Mesothelial cell of epicardium (in vitro differentiated cells): ENCODE measurements around the gene SLC17A5. TPM values are rescaled to one million over a fixed set of nuclear protein-coding genes. Genes with fewer than 3 reads are reported as not detected.

ENCODE experiments used
- DNase-seq, 2 experiments: peaks; one replicate each; pipeline ENCODE4 v3.0.0; 2021; ENCODE audit warnings: low spot score in 2 of 2; ENCODE audit not compliant: unreplicated experiment in 2 of 2
- H3K27ac Mint-ChIP-seq: 2 replicates; pipeline ENCODE4 v1.8.0; 2021; ENCODE audit warnings: mixed read lengths
- H3K27me3 Mint-ChIP-seq: 2 replicates; pipeline ENCODE4 v1.8.0; 2021; ENCODE audit warnings: low read depth, mixed read lengths
- H3K36me3 Mint-ChIP-seq: 2 replicates; pipeline ENCODE4 v1.8.0; 2021; ENCODE audit warnings: mixed read lengths
- H3K4me1 Mint-ChIP-seq: 2 replicates; pipeline ENCODE4 v1.8.0; 2021; ENCODE audit warnings: mixed read lengths
- H3K4me3 Mint-ChIP-seq: 2 replicates; pipeline ENCODE4 v1.8.0; 2021; ENCODE audit warnings: mild to moderate bottlenecking, moderate library complexity, mixed read lengths
- H3K9me3 Mint-ChIP-seq: 2 replicates; pipeline ENCODE4 v1.8.0; 2021; ENCODE audit warnings: mixed read lengths
- CTCF ChIP-seq: fragments of 200-600 bp; sonication (generic); IDR thresholded peaks from one replicate; pipeline ENCODE4 v1.5.0; 2021; ENCODE audit warnings: antibody characterized with exemption; ENCODE audit not compliant: unreplicated experiment
- total RNA-seq: library from RNA; stranded (reverse); gene quantifications from 3 replicates; pipeline ENCODE4 v1.2.1, GENCODE V29; 2021

Gene SLC17A5
- total RNA-seq, 1 donor from 2014 or later = 11.8 TPM

DNA sequence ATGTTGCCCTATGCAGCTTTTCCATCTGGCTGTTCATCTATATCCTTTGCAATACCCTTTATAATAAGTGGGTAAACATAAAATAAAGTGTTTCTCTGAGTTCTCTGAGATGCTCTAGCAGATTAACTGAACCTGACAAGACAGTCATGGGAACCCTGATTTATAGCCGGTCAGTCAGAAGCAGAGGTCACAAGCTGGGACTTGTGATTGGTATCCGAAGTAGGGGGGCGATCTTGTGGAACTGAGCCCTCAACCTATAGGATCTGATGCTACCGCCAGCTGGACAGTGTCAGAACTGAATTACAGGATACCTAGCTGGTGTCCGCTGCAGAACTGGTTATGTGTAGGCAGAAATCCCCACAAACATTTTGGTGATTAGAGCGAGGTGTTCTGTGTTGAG is 39.0 kb downstream of the SLC17A5 start:
- peaks cover 4% of the 10 kb centered on the region for H3K4me1 Mint-ChIP-seq
- no peaks in the 10 kb centered on the region for H3K9me3 Mint-ChIP-seq
- no peak overlapping the region for H3K4me3 Mint-ChIP-seq
- H3K27me3 Mint-ChIP-seq = no peaks in the 10 kb centered on the region
- peaks cover 2% of the 10 kb centered on the region for H3K36me3 Mint-ChIP-seq
- no peak for TF ChIP-seq CTCF
- no peak overlapping the region for H3K27ac Mint-ChIP-seq
- no peak for DNase-seq

DNA sequence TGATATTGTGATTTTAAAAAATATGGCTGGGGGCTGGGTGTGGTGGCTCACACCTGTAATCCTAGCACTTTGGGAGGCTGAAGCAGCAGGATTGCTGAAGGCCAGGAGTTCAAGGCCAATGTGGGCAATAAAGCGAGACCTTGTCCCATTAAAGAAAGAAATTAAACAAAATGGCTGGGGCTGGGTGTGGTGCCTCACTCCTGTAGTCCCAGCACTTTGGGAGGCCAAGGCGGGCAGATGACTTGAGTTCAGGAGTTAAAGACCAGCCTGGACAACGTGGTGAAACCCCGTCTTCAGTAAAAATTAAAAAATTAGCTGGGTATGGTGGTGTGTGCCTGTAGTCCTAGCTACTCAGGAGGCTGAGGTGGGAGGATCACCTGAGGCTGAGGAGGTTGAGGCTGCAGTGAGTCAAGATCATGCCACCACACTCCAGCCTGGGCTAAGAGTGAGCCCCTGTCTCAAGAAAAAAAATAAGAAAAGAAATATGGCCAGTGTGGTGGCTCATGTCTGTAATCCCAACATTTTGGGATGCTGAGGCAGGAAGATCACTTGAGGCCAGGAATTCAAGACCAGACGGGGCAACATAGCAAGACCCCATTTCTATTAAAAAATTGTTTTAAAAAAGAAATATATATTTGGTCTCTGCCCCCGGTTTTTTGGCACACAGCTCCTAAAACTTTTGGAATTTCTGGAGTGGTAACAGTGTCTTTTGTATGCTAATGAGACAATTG is 39.8 kb downstream of the SLC17A5 start:
- no peak for DNase-seq
- no peak overlapping the region for H3K4me3 Mint-ChIP-seq
- no peaks in the 10 kb centered on the region for H3K9me3 Mint-ChIP-seq
- H3K27me3 Mint-ChIP-seq = no peaks in the 10 kb centered on the region
- no peak overlapping the region for H3K27ac Mint-ChIP-seq
- peaks cover 4% of the 10 kb centered on the region for H3K4me1 Mint-ChIP-seq
- peaks cover 2% of the 10 kb centered on the region for H3K36me3 Mint-ChIP-seq
- TF ChIP-seq CTCF = no peak

DNA sequence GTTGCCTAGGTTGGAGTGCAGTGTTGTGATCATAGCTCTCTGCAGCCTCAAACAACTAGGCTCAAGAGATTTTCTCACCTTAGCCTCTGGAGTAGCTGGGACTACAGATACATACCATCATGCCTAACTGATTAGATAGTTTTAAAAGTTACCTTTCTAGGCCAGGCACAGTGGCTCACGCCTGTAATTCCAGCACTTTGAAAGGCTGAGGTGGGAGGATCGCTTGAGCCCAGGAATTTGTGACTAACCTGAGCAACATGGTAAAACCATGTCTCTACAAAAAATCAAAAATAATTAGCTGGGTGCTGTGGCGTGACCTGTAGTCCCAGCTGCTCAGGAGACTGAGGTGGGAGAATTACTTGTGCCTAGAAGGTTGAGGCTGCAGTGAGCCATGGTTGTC is 41.2 kb downstream of the SLC17A5 start:
- no peak for TF ChIP-seq CTCF
- H3K4me3 Mint-ChIP-seq = no peak overlapping the region
- H3K27me3 Mint-ChIP-seq = no peaks in the 10 kb centered on the region
- peak overlapping the region; percentile 34 for H3K27ac Mint-ChIP-seq
- DNase-seq = no peak
- H3K36me3 Mint-ChIP-seq = peaks cover 2% of the 10 kb centered on the region
- no peaks in the 10 kb centered on the region for H3K9me3 Mint-ChIP-seq
- H3K4me1 Mint-ChIP-seq = peaks cover 4% of the 10 kb centered on the region

DNA sequence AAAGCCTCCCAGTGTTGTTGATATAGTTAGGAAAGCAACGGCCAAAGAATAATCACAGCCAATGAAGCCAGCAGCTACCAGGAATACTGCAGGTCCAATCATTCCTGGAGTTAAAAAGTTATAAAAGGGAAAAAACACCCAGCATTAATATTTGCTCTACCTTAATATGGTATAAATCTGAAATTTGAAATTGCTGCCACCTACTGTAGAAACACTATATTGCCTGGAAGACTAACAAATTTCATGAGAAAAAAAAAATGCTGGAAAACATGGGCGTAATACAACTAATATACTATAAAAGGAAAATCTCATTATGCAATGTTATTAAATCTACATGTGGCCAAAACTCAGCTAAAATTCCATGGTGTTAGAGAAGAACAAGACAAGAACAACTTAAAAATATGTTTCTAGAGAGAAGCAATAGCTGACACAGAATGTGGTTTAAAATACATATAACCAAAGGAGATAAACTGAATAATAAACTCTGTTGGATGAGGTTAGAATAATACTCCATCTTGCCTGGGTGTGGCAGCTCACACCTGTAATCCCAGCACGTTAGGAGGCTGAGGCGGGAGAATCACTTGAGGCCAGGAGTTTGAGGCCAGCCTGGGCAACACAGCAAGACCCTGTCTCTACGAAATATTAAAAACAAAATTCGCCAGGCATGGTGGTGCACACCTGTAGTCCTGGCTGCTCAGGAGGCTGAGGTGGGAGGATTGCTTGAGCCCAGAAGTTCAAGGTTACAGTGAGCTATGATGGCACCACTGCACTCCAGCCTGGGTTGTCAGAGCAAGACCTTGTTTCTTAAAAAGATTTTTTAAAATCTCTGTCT is 43.1 kb downstream of the SLC17A5 start:
- Mint-ChIP-seq H3K27ac (peak overlapping the region; percentile 79), H3K27me3 (no peaks in the 10 kb centered on the region), H3K9me3 (no peaks in the 10 kb centered on the region), H3K4me1 (peaks cover 9% of the 10 kb centered on the region), H3K36me3 (peaks cover 3% of the 10 kb centered on the region), H3K4me3 (no peak overlapping the region)
- DNase-seq = no peak
- peak; percentile 78 for TF ChIP-seq CTCF

- Mint-ChIP-seq H3K4me1 (peaks cover 16% of the 10 kb centered on the region), H3K27me3 (no peaks in the 10 kb centered on the region), H3K9me3 (no peaks in the 10 kb centered on the region), H3K4me3 (no peak overlapping the region), H3K27ac (no peak overlapping the region), H3K36me3 (peaks cover 3% of the 10 kb centered on the region)
- TF ChIP-seq CTCF = no peak
- no peak for DNase-seq
These were observed 45.0 kb downstream of the SLC17A5 start for GRCh38 chr6:73608761-73609160.
